Measurements from ENCODE around the gene PTPRA.

DNA sequence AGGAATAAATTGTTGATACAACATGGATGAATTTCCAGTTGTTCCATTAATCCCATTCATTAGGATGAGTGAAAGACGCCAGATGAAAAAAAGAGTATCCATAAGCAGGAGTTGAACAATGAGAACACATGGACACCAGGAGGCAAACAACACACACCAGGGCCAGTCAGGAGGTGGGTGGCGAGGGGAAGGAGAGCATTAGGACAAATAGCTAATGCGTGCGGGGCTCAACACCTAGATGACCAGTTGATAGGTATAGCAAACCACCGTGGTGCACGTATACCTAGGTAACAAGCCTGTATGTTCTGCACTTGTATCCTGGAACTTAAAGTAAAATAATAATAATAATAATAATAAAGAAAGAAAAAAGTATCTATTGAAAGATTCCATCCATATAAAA is 43.9 kb upstream of the PTPRA start:
- TF ChIP-seq, protein P1, sequence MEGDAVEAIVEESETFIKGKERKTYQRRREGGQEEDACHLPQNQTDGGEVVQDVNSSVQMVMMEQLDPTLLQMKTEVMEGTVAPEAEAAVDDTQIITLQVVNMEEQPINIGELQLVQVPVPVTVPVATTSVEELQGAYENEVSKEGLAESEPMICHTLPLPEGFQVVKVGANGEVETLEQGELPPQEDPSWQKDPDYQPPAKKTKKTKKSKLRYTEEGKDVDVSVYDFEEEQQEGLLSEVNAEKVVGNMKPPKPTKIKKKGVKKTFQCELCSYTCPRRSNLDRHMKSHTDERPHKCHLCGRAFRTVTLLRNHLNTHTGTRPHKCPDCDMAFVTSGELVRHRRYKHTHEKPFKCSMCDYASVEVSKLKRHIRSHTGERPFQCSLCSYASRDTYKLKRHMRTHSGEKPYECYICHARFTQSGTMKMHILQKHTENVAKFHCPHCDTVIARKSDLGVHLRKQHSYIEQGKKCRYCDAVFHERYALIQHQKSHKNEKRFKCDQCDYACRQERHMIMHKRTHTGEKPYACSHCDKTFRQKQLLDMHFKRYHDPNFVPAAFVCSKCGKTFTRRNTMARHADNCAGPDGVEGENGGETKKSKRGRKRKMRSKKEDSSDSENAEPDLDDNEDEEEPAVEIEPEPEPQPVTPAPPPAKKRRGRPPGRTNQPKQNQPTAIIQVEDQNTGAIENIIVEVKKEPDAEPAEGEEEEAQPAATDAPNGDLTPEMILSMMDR (IDR thresholded peaks at IDR 0.05; ENCODE audit: low read depth, low read length): no peak
- no peak for TF ChIP-seq MYC (IDR thresholded peaks at IDR 0.05; ENCODE audit: low read depth, low read length)
